ENCODE results near the gene RARB.

RARB gene

GRCh38 chr3:25584011-25584789 lies 156.1 kb downstream of the RARB start:
- H3K27ac ChIP-seq, result no peak overlapping the region
- no peak overlapping the region for H3K4me3 ChIP-seq (ENCODE audit: low read depth, low read length)
- no peak for DNase-seq
- in situ Hi-C loops (cut with HindIII; ENCODE audit: low pct_ligation_motif_present, low sequenced_read_pairs), result no loop called here
- H3K36me3 ChIP-seq (replicated peaks), result peaks cover 53% of the 10 kb centered on the region
- TF ChIP-seq CTCF (IDR thresholded peaks at IDR 0.05; ENCODE audit: low read depth, low read length, missing control alignments), result no peak
- H3K27me3 ChIP-seq (replicated peaks), result no peaks in the 10 kb centered on the region

DNA sequence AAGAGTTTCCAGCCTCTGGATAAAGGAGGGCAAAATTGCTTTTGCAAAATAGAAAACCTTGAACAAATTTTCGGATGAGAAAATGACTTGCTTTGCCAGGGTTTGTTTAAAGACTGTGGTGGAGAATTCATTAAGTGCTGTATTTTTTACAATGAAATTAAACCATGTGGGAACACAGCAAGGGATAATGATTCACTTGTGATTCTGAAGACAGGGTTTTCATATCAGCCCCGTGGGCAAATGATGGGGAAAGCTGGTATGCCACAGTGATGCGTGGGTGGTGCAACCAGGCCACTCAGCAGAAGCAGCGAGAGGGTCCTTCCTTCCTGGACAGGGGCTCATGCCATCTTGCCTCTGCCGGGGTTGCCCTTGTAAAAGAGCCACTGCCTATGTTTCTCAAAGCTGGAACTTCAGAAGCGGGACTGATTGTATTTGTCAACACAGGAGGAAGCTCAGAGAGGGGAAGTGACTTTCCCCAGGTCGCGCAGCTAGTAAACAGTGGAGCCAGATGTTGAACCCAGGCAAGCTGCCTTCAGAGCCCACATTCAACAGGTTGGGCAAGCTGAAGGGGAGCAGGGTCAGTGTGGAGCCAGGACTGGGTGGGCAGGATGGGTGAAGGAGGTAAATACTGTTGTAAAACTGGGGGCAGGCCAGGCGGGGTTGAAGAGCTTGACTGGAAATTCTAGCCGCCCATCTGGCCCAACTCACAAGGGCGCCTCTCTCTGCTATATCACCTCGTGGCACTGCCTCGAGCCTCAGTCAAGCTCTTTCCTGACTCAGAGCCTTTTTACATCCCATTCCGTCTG lies 157.5 kb downstream of the RARB start:
- in situ Hi-C loops (cut with HindIII; ENCODE audit: low pct_ligation_motif_present, low sequenced_read_pairs), result no loop called here
- peak overlapping the region; percentile 9 for H3K27ac ChIP-seq
- no peaks in the 10 kb centered on the region for H3K27me3 ChIP-seq (replicated peaks)
- DNase-seq, result no peak
- H3K36me3 ChIP-seq (replicated peaks), result peaks cover 50% of the 10 kb centered on the region
- TF ChIP-seq CTCF (IDR thresholded peaks at IDR 0.05; ENCODE audit: low read depth, low read length, missing control alignments), result no peak
- no peak overlapping the region for H3K4me3 ChIP-seq (ENCODE audit: low read depth, low read length)

DNA sequence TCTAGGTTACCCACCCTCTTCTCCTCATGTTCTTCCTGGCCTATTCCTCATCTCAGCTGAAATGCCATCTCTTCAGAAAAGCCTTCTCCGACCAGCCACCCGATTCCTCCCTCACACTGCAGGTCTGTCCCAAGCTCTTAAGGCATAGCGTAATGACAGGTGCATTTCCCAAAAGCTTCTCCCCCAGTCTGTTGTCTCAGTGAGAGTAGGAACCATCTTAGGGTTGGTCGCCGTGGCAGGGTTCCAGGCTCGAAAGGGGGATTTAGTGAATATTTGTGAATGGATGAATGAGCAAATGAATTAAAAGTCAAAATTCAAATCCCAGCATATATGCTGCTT lies 158.1 kb downstream of the RARB start:
- no peak for TF ChIP-seq CTCF (IDR thresholded peaks at IDR 0.05; ENCODE audit: low read depth, low read length, missing control alignments)
- no peak for DNase-seq
- Histone ChIP-seq H3K4me3 (ENCODE audit: low read depth, low read length) (no peak overlapping the region), H3K27ac (no peak overlapping the region), H3K36me3 (replicated peaks) (peaks cover 44% of the 10 kb centered on the region), H3K27me3 (replicated peaks) (no peaks in the 10 kb centered on the region)
- in situ Hi-C loops (cut with HindIII; ENCODE audit: low pct_ligation_motif_present, low sequenced_read_pairs), result no loop called here

DNA sequence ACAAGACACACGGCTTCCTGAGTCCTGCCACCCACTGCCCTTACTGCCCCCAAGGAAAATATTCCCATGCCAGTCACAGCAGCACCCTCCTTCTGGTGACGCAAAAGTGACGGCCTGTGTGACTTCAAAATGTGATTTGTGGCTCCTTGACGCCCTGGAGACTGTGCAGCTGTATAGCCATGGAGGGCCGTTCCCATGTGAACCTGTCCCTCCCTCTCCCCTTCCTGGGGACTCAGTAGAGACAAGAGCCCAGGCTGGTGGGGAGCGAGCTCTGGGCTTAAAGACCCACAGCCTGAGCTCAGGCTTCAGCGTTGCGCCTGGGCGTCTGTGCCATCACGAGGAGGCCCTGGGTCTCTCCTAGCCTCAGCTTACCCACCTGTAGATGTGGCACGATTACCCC lies 158.5 kb downstream of the RARB start:
- Histone ChIP-seq H3K27ac (peak overlapping the region; percentile 75), H3K36me3 (replicated peaks) (peaks cover 40% of the 10 kb centered on the region), H3K27me3 (replicated peaks) (no peaks in the 10 kb centered on the region), H3K4me3 (ENCODE audit: low read depth, low read length) (no peak overlapping the region)
- in situ Hi-C loops (cut with HindIII; ENCODE audit: low pct_ligation_motif_present, low sequenced_read_pairs), result no loop called here
- TF ChIP-seq CTCF (IDR thresholded peaks at IDR 0.05; ENCODE audit: low read depth, low read length, missing control alignments), result no peak
- no peak for DNase-seq

- Histone ChIP-seq H3K27ac (peak overlapping the region; percentile 75), H3K4me3 (ENCODE audit: low read depth, low read length) (no peak overlapping the region), H3K27me3 (replicated peaks) (no peaks in the 10 kb centered on the region), H3K36me3 (replicated peaks) (peaks cover 35% of the 10 kb centered on the region)
- no peak for TF ChIP-seq CTCF (IDR thresholded peaks at IDR 0.05; ENCODE audit: low read depth, low read length, missing control alignments)
- no peak for DNase-seq
- in situ Hi-C loops (cut with HindIII; ENCODE audit: low pct_ligation_motif_present, low sequenced_read_pairs), result no loop called here
Observed at GRCh38 chr3:25587094-25587493, 159.0 kb downstream of the RARB start.
